ENCODE data around the gene EME1. TPM values are rescaled to one million over a fixed set of nuclear protein-coding genes. Genes with fewer than 3 reads are reported as not detected.

The EME1 gene
- total and polyA plus RNA-seq, 2 of the 13 experiments (the other 11 are each of a cell fraction or from before 2014, with no cell fraction given), result 20.7 to 24.6 TPM

DNA sequence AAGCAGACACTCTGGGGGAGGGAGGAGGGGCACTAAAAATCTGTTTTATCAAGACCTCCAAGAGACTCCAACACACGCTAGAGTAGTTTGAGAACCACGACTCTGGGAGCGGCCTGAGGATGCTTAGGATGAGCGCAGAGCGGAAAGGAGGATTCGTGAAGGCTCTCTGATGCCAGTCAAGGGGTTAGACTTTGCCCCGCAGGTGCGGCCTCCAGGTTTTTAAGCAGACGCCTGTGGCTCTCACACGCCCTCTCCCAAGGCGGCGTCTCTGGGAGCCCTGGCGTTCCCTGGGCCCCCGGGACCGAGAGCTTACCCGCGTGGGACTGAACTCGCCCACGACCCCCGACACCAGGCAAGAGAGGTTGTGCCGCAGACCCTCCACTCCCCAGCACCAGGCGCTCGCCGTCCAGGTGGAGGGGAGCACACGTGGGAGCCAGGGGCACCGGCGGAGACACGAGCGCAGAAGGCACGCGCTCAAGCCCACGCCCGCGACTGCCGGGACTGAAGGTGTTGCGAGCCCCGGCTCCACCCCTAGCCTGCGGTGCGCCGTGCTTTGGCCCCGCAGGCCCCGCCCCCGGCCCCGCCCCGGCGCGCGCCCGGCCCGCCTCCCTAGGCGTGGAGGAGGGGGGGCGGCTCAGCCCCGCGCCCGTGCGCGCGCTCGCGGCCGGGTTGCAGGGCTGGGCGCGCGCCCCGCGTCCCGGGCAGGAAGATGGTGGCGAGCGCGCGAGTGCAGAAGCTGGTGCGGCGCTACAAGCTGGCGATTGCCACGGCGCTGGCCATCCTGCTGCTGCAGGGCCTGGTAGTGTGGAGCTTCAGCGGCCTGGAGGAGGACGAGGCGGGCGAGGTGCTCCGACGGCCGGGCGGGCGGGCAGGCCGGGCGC is 27.4 kb upstream of the EME1 start, which contains the start of gene XYLT2 (continued):
- 0 out of 2 replicates have a peak, but pooled peaks have one; percentile 41 for TF ChIP-seq TGIF2 (CRISPR knock-in tag; IDR thresholded peaks at IDR 0.05)
- TF ChIP-seq, protein P1, sequence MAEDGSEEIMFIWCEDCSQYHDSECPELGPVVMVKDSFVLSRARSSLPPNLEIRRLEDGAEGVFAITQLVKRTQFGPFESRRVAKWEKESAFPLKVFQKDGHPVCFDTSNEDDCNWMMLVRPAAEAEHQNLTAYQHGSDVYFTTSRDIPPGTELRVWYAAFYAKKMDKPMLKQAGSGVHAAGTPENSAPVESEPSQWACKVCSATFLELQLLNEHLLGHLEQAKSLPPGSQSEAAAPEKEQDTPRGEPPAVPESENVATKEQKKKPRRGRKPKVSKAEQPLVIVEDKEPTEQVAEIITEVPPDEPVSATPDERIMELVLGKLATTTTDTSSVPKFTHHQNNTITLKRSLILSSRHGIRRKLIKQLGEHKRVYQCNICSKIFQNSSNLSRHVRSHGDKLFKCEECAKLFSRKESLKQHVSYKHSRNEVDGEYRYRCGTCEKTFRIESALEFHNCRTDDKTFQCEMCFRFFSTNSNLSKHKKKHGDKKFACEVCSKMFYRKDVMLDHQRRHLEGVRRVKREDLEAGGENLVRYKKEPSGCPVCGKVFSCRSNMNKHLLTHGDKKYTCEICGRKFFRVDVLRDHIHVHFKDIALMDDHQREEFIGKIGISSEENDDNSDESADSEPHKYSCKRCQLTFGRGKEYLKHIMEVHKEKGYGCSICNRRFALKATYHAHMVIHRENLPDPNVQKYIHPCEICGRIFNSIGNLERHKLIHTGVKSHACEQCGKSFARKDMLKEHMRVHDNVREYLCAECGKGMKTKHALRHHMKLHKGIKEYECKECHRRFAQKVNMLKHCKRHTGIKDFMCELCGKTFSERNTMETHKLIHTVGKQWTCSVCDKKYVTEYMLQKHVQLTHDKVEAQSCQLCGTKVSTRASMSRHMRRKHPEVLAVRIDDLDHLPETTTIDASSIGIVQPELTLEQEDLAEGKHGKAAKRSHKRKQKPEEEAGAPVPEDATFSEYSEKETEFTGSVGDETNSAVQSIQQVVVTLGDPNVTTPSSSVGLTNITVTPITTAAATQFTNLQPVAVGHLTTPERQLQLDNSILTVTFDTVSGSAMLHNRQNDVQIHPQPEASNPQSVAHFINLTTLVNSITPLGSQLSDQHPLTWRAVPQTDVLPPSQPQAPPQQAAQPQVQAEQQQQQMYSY (CRISPR knock-in tag; IDR thresholded peaks at IDR 0.05), result no peak; the same call in 1 of the 2 replicates
- no peak for TF ChIP-seq HMG20B (CRISPR knock-in tag; conservative IDR thresholded peaks at IDR 0.05)
- no peak for TF ChIP-seq ZNF282 (IDR thresholded peaks at IDR 0.05; ENCODE audit: partially characterized antibody)
- TF ChIP-seq, protein P2, sequence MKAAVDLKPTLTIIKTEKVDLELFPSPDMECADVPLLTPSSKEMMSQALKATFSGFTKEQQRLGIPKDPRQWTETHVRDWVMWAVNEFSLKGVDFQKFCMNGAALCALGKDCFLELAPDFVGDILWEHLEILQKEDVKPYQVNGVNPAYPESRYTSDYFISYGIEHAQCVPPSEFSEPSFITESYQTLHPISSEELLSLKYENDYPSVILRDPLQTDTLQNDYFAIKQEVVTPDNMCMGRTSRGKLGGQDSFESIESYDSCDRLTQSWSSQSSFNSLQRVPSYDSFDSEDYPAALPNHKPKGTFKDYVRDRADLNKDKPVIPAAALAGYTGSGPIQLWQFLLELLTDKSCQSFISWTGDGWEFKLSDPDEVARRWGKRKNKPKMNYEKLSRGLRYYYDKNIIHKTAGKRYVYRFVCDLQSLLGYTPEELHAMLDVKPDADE (CRISPR knock-in tag; IDR thresholded peaks at IDR 0.05), result peak; percentile 79; the same call in 1 of the 2 replicates
- TF ChIP-seq, protein P3, sequence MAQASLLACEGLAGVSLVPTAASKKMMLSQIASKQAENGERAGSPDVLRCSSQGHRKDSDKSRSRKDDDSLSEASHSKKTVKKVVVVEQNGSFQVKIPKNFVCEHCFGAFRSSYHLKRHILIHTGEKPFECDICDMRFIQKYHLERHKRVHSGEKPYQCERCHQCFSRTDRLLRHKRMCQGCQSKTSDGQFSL (CRISPR knock-in tag; IDR thresholded peaks at IDR 0.05), result peak; percentile 90; the same call in 1 of the 2 replicates
- TF ChIP-seq ZNF652 (CRISPR knock-in tag; IDR thresholded peaks at IDR 0.05; ENCODE audit: borderline replicate concordance, low read depth), result no peak
- TF ChIP-seq ZNF552 (CRISPR knock-in tag; IDR thresholded peaks at IDR 0.05; ENCODE audit: borderline replicate concordance), result 0 out of 2 replicates have a peak, but pooled peaks have one; percentile 69
- 0 out of 2 replicates have a peak, but pooled peaks have one; percentile 21 for TF ChIP-seq JUND (CRISPR knock-in tag; IDR thresholded peaks at IDR 0.05)
- no peak for TF ChIP-seq ATF1 (CRISPR knock-in tag; IDR thresholded peaks at IDR 0.05)
- TF ChIP-seq, protein P4, sequence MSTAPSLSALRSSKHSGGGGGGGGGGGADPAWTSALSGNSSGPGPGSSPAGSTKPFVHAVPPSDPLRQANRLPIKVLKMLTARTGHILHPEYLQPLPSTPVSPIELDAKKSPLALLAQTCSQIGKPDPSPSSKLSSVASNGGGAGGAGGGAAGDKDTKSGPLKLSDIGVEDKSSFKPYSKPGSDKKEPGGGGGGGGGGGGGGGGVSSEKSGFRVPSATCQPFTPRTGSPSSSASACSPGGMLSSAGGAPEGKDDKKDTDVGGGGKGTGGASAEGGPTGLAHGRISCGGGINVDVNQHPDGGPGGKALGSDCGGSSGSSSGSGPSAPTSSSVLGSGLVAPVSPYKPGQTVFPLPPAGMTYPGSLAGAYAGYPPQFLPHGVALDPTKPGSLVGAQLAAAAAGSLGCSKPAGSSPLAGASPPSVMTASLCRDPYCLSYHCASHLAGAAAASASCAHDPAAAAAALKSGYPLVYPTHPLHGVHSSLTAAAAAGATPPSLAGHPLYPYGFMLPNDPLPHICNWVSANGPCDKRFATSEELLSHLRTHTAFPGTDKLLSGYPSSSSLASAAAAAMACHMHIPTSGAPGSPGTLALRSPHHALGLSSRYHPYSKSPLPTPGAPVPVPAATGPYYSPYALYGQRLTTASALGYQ (CRISPR knock-in tag; IDR thresholded peaks at IDR 0.05), result peak; percentile 59
- peak; percentile 94 for TF ChIP-seq IKZF4 (CRISPR knock-in tag; IDR thresholded peaks at IDR 0.05; ENCODE audit: borderline replicate concordance, low read depth, not compliant biosample characterization)
- TF ChIP-seq ZBTB3 (CRISPR knock-in tag; IDR thresholded peaks at IDR 0.05; ENCODE audit: borderline replicate concordance, low read depth), result no peak
- TF ChIP-seq AKAP8 (CRISPR knock-in tag; IDR thresholded peaks at IDR 0.05), result peak; percentile 55; the same call in 1 of the 2 replicates
- TF ChIP-seq ZNF367 (CRISPR knock-in tag; IDR thresholded peaks at IDR 0.05; ENCODE audit: borderline replicate concordance), result no peak
- no peak for TF ChIP-seq SYNCRIP (IDR thresholded peaks at IDR 0.05; ENCODE audit: insufficient read depth, low read depth, low read length)
